ENCODE results near the gene KCNA10. TPM values are rescaled to one million over a fixed set of nuclear protein-coding genes. Genes with fewer than 3 reads are reported as not detected.

KCNA10 gene
- total and polyA plus RNA-seq, 10 of the 15 experiments (the other 5 are each of a cell fraction or from before 2014, with no cell fraction given): not detected

DNA sequence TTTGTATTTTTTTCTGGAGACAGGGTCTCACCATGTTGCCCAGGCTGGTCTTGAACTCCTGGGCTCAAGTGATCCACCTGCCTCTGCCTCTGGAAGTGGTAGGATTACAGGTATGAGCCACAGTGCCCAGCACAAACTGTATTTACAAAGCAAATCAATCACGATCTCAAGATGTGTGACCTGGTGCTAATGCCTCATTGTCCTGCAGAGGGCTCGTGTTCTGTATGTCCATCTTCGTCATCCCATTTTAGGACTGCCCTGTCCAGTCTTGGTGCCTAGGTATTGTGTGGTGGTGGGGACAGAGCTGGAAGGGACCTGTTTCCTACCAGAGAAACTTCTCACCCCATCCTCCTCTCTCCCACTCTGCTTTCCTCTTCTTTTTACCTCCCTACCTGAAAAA lies 47.8 kb downstream of the KCNA10 start:
- TF ChIP-seq, protein P1, sequence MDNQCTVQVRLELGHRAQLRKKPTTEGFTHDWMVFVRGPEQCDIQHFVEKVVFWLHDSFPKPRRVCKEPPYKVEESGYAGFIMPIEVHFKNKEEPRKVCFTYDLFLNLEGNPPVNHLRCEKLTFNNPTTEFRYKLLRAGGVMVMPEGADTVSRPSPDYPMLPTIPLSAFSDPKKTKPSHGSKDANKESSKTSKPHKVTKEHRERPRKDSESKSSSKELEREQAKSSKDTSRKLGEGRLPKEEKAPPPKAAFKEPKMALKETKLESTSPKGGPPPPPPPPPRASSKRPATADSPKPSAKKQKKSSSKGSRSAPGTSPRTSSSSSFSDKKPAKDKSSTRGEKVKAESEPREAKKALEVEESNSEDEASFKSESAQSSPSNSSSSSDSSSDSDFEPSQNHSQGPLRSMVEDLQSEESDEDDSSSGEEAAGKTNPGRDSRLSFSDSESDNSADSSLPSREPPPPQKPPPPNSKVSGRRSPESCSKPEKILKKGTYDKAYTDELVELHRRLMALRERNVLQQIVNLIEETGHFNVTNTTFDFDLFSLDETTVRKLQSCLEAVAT (IDR thresholded peaks at IDR 0.05): no peak
- no peak for TF ChIP-seq CHD2 (IDR thresholded peaks at IDR 0.05; ENCODE audit: borderline replicate concordance, low read depth, low read length)
- no peak for TF ChIP-seq RFX5 (IDR thresholded peaks at IDR 0.05; ENCODE audit: low read depth, low read length)
- TF ChIP-seq SMARCA5 (IDR thresholded peaks at IDR 0.05): no peak
- TF ChIP-seq, protein P2, sequence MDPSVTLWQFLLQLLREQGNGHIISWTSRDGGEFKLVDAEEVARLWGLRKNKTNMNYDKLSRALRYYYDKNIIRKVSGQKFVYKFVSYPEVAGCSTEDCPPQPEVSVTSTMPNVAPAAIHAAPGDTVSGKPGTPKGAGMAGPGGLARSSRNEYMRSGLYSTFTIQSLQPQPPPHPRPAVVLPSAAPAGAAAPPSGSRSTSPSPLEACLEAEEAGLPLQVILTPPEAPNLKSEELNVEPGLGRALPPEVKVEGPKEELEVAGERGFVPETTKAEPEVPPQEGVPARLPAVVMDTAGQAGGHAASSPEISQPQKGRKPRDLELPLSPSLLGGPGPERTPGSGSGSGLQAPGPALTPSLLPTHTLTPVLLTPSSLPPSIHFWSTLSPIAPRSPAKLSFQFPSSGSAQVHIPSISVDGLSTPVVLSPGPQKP (IDR thresholded peaks at IDR 0.05; ENCODE audit: low read depth, low read length): no peak
- no peak for TF ChIP-seq NRF1 (conservative IDR thresholded peaks at IDR 0.05; ENCODE audit: low read depth, low read length)
- TF ChIP-seq, protein P3, sequence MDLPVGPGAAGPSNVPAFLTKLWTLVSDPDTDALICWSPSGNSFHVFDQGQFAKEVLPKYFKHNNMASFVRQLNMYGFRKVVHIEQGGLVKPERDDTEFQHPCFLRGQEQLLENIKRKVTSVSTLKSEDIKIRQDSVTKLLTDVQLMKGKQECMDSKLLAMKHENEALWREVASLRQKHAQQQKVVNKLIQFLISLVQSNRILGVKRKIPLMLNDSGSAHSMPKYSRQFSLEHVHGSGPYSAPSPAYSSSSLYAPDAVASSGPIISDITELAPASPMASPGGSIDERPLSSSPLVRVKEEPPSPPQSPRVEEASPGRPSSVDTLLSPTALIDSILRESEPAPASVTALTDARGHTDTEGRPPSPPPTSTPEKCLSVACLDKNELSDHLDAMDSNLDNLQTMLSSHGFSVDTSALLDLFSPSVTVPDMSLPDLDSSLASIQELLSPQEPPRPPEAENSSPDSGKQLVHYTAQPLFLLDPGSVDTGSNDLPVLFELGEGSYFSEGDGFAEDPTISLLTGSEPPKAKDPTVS (IDR thresholded peaks at IDR 0.05; ENCODE audit: low read depth, low read length): no peak
- no peak for TF ChIP-seq DPF2 (IDR thresholded peaks at IDR 0.05)
- no peak for TF ChIP-seq IKZF1 (conservative IDR thresholded peaks at IDR 0.05)
- TF ChIP-seq NFYA (IDR thresholded peaks at IDR 0.05; ENCODE audit: borderline replicate concordance, low read depth, low read length): no peak
- no peak overlapping the region for H3K27ac ChIP-seq (ENCODE audit: control insufficient read depth, insufficient read depth)
- intact Hi-C loops (cut with micrococcal nuclease; ENCODE audit: unreplicated experiment): no loop called here
- SMC1A ChIA-PET (ENCODE audit: uncharacterized antibody, unreplicated experiment): no interaction called here
- BruUV-seq (replicated peaks): no TSS peak
- WGBS (ENCODE audit: insufficient coverage, insufficient replicate concordance, low lambda C conversion rate, missing lambda C conversion rate): 25% methylated on average over 3 of the region's 3 CpGs
- DNase-seq (ENCODE audit: low read depth, low spot score) (no peak), ATAC-seq (no peak), FAIRE-seq (no peak)
- POLR2A ChIA-PET: no interaction called here
- no peaks in the 10 kb centered on the region for H3K79me2 ChIP-seq (ENCODE audit: control insufficient read depth, insufficient read depth, low read length)
- H3K4me3 ChIP-seq: no peak overlapping the region
- H3K27me3 ChIP-seq (replicated peaks in 1 of 2; ENCODE audit: control insufficient read depth in 2 of 2, insufficient read depth in 2 of 2, low read length in 1 of 2): no peaks in the 10 kb centered on the region
- in situ Hi-C loops (cut with MboI): no loop called here
- H3K4me1 ChIP-seq (ENCODE audit: control insufficient read depth, insufficient read depth, low read length): no peaks in the 10 kb centered on the region
- H3K4me2 ChIP-seq (ENCODE audit: control insufficient read depth, insufficient read depth): no peak overlapping the region
- H4K20me1 ChIP-seq (ENCODE audit: control insufficient read depth, insufficient read depth): no peaks in the 10 kb centered on the region
- CTCF ChIA-PET: no interaction called here
- RAD21 ChIA-PET (ENCODE audit: unreplicated experiment): no interaction called here
- H3K9me3 ChIP-seq (replicated peaks; ENCODE audit: control insufficient read depth, insufficient read depth, low read length): no peaks in the 10 kb centered on the region
- no peak overlapping the region for H2AFZ ChIP-seq (ENCODE audit: control insufficient read depth, low read depth, low read length)
- H3K36me3 ChIP-seq (ENCODE audit: control insufficient read depth in 2 of 2, insufficient read depth in 2 of 2, low read length in 1 of 2): no peaks in the 10 kb centered on the region
- H3K9ac ChIP-seq (ENCODE audit: control insufficient read depth, insufficient read depth, low read length): no peak overlapping the region

Other genes starting within 250 kb of the KCNA10 start
- 62.5 and 63.2 TPM in 2 replicates for gene RBM15, start 179.8 kb downstream of the KCNA10 start, total RNA-seq (2014; rRNA removed)
- 44.4 and 47.3 TPM in 2 replicates for gene RBM15, start 179.8 kb downstream of the KCNA10 start, total RNA-seq (2014; rRNA removed; fragmentation: Illumina TruSeq; extraction: Trizol)
- gene RBM15, start 179.8 kb downstream of the KCNA10 start, total RNA-seq (2021): 47.8 and 51.6 TPM in 2 replicates
- 25.6 and 31.2 TPM in 2 replicates for gene RBM15, start 179.8 kb downstream of the KCNA10 start, polyA plus RNA-seq (2011; rRNA removed)
- gene RBM15, start 179.8 kb downstream of the KCNA10 start, polyA plus RNA-seq (2014; fragmentation: Illumina TruSeq; extraction: Trizol): 11.3 and 15.6 TPM in 2 replicates
- 1 to 10 TPM; 3.1 to 3.6 TPM for gene RBM15, start 179.8 kb downstream of the KCNA10 start, polyA plus RNA-seq (2014; fragmentation: Nextera tagmentation; extraction: Ambion mirVana)
- gene RBM15, start 179.8 kb downstream of the KCNA10 start, polyA plus RNA-seq (2014; rRNA removed): 26.7 and 27.0 TPM in 2 replicates
- 10 to 100 TPM; 25.1 to 26.4 TPM for gene RBM15, start 179.8 kb downstream of the KCNA10 start, polyA plus RNA-seq (2016; fragmentation: Nextera tagmentation; extraction: Ambion mirVana)
- 0.17 and 0.22 TPM in 2 replicates for gene SLC16A4, start 128.1 kb downstream of the KCNA10 start, total RNA-seq (2014; rRNA removed)
- gene SLC16A4, start 128.1 kb downstream of the KCNA10 start, total RNA-seq (2014; rRNA removed; fragmentation: Illumina TruSeq; extraction: Trizol): 0.09 and 0.13 TPM in 2 replicates
- not detected in 2 replicates for gene SLC16A4, start 128.1 kb downstream of the KCNA10 start, total RNA-seq (2021)
- gene SLC16A4, start 128.1 kb downstream of the KCNA10 start, polyA plus RNA-seq (2011; rRNA removed): 0.57 and 0.95 TPM in 2 replicates
- 0.26 and 0.52 TPM in 2 replicates for gene SLC16A4, start 128.1 kb downstream of the KCNA10 start, polyA plus RNA-seq (2014; fragmentation: Illumina TruSeq; extraction: Trizol)
- gene SLC16A4, start 128.1 kb downstream of the KCNA10 start, polyA plus RNA-seq (2014; fragmentation: Nextera tagmentation; extraction: Ambion mirVana): under 1 TPM; 0.15 to 0.45 TPM
- gene SLC16A4, start 128.1 kb downstream of the KCNA10 start, polyA plus RNA-seq (2014; rRNA removed): 0.08 and 0.26 TPM in 2 replicates
- gene SLC16A4, start 128.1 kb downstream of the KCNA10 start, polyA plus RNA-seq (2016; fragmentation: Nextera tagmentation; extraction: Ambion mirVana): 1 to 10 TPM; 2.1 to 2.2 TPM
- 156 and 170 TPM in 2 replicates for gene LAMTOR5, start 111.5 kb downstream of the KCNA10 start, total RNA-seq (2014; rRNA removed)
- gene LAMTOR5, start 111.5 kb downstream of the KCNA10 start, total RNA-seq (2014; rRNA removed; fragmentation: Illumina TruSeq; extraction: Trizol): 64.1 and 65.9 TPM in 2 replicates
- 123 and 132 TPM in 2 replicates for gene LAMTOR5, start 111.5 kb downstream of the KCNA10 start, total RNA-seq (2021)
- 418 and 444 TPM in 2 replicates for gene LAMTOR5, start 111.5 kb downstream of the KCNA10 start, polyA plus RNA-seq (2011; rRNA removed)
- gene LAMTOR5, start 111.5 kb downstream of the KCNA10 start, polyA plus RNA-seq (2014; fragmentation: Illumina TruSeq; extraction: Trizol): 157 and 164 TPM in 2 replicates
- gene LAMTOR5, start 111.5 kb downstream of the KCNA10 start, polyA plus RNA-seq (2014; fragmentation: Nextera tagmentation; extraction: Ambion mirVana): 100 to 1,000 TPM; 474 to 613 TPM
- gene LAMTOR5, start 111.5 kb downstream of the KCNA10 start, polyA plus RNA-seq (2014; rRNA removed): 289 and 299 TPM in 2 replicates
- 100 to 1,000 TPM; 332 to 351 TPM for gene LAMTOR5, start 111.5 kb downstream of the KCNA10 start, polyA plus RNA-seq (2016; fragmentation: Nextera tagmentation; extraction: Ambion mirVana)
- gene PROK1, start 68.0 kb downstream of the KCNA10 start, total RNA-seq (2014; rRNA removed): not detected in 2 replicates
- not detected in 2 replicates for gene PROK1, start 68.0 kb downstream of the KCNA10 start, total RNA-seq (2014; rRNA removed; fragmentation: Illumina TruSeq; extraction: Trizol)
- not detected in 2 replicates for gene PROK1, start 68.0 kb downstream of the KCNA10 start, total RNA-seq (2021)
- gene PROK1, start 68.0 kb downstream of the KCNA10 start, polyA plus RNA-seq (2011; rRNA removed): not detected in 2 replicates
- not detected in 2 replicates for gene PROK1, start 68.0 kb downstream of the KCNA10 start, polyA plus RNA-seq (2014; fragmentation: Illumina TruSeq; extraction: Trizol)
- gene PROK1, start 68.0 kb downstream of the KCNA10 start, polyA plus RNA-seq (2014; fragmentation: Nextera tagmentation; extraction: Ambion mirVana): not detected
- not detected in 2 replicates for gene PROK1, start 68.0 kb downstream of the KCNA10 start, polyA plus RNA-seq (2014; rRNA removed)
- not detected for gene PROK1, start 68.0 kb downstream of the KCNA10 start, polyA plus RNA-seq (2016; fragmentation: Nextera tagmentation; extraction: Ambion mirVana)
- gene KCNA2, start 87.2 kb upstream of the KCNA10 start, total RNA-seq (2014; rRNA removed): 0.11 and 0.17 TPM in 2 replicates
- 0.13 and 0.14 TPM in 2 replicates for gene KCNA2, start 87.2 kb upstream of the KCNA10 start, total RNA-seq (2014; rRNA removed; fragmentation: Illumina TruSeq; extraction: Trizol)
- 0.08 and 0.38 TPM in 2 replicates for gene KCNA2, start 87.2 kb upstream of the KCNA10 start, total RNA-seq (2021)
- gene KCNA2, start 87.2 kb upstream of the KCNA10 start, polyA plus RNA-seq (2011; rRNA removed): 0.01 and 0.07 TPM in 2 replicates
- 0.06 and 0.56 TPM in 2 replicates for gene KCNA2, start 87.2 kb upstream of the KCNA10 start, polyA plus RNA-seq (2014; fragmentation: Illumina TruSeq; extraction: Trizol)
- gene KCNA2, start 87.2 kb upstream of the KCNA10 start, polyA plus RNA-seq (2014; fragmentation: Nextera tagmentation; extraction: Ambion mirVana): under 1 TPM in 1 of 2 experiments, not detected in 1; 0.02 TPM
- gene KCNA2, start 87.2 kb upstream of the KCNA10 start, polyA plus RNA-seq (2014; rRNA removed): 0.03 and 0.14 TPM in 2 replicates
- under 1 TPM in 1 of 2 experiments, not detected in 1; 0.07 TPM for gene KCNA2, start 87.2 kb upstream of the KCNA10 start, polyA plus RNA-seq (2016; fragmentation: Nextera tagmentation; extraction: Ambion mirVana)
- gene KCNA3, start 155.8 kb upstream of the KCNA10 start, total RNA-seq (2014; rRNA removed): 2.3 and 2.5 TPM in 2 replicates
- 1.7 TPM in 2 replicates for gene KCNA3, start 155.8 kb upstream of the KCNA10 start, total RNA-seq (2014; rRNA removed; fragmentation: Illumina TruSeq; extraction: Trizol)
- gene KCNA3, start 155.8 kb upstream of the KCNA10 start, total RNA-seq (2021): 3.1 and 3.3 TPM in 2 replicates
- gene KCNA3, start 155.8 kb upstream of the KCNA10 start, polyA plus RNA-seq (2011; rRNA removed): 0.30 and 0.53 TPM in 2 replicates
- 1.4 and 1.7 TPM in 2 replicates for gene KCNA3, start 155.8 kb upstream of the KCNA10 start, polyA plus RNA-seq (2014; fragmentation: Illumina TruSeq; extraction: Trizol)
- gene KCNA3, start 155.8 kb upstream of the KCNA10 start, polyA plus RNA-seq (2014; fragmentation: Nextera tagmentation; extraction: Ambion mirVana): under 1 TPM; 0.10 to 0.26 TPM
- 1.6 and 1.9 TPM in 2 replicates for gene KCNA3, start 155.8 kb upstream of the KCNA10 start, polyA plus RNA-seq (2014; rRNA removed)
- 1 to 10 TPM; 1.6 to 1.7 TPM for gene KCNA3, start 155.8 kb upstream of the KCNA10 start, polyA plus RNA-seq (2016; fragmentation: Nextera tagmentation; extraction: Ambion mirVana)